ENCODE measurements around the gene NOTCH3.
A peak's percentile ranks its signal among the peaks of the same experiment; 100 is the strongest.

DNA sequence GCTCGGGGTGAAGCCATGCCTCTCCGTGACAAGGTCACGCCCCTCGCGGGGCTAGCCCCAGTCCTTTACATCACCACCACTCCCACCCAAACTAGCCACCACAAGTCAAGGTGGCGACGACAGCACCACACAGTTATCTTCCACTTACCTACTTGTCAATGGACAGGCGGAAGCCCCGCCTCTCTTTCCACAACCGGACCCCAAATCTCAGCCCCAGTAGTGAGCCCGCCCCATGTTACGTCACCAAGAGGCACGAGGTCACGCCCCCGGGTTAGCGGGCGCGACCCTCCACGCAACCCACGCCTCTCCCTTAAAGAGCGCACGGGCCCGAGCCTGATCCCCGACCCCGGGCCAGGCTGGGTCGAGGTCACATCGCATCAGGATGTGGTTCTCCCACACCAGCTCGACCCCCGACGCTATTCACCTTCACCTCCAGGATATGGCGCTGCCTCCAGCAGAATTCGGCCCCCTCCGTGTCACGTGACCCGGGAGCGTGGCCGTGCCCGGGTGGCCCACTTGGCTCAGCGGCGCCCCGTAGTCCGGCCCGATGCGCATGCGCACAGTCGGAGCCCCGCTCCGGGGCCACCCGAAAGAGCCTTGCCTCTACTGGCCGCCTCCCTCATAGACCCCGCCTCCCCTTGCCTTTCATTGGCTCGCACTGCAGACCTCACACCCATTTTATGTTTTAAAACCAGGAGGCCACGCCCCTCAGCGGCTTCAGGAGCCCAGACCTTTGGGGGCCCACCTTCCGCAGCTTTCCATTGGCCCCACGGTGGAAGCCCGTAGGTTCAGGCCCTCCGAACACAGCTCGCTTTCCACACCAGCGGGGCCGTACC is 75.3 kb downstream of the NOTCH3 start:
- TF ChIP-seq POLR2A (IDR thresholded peaks at IDR 0.05): peak in 3 of 4 donors; percentile 10 to 60 (median 32)
- TF ChIP-seq, protein P1, sequence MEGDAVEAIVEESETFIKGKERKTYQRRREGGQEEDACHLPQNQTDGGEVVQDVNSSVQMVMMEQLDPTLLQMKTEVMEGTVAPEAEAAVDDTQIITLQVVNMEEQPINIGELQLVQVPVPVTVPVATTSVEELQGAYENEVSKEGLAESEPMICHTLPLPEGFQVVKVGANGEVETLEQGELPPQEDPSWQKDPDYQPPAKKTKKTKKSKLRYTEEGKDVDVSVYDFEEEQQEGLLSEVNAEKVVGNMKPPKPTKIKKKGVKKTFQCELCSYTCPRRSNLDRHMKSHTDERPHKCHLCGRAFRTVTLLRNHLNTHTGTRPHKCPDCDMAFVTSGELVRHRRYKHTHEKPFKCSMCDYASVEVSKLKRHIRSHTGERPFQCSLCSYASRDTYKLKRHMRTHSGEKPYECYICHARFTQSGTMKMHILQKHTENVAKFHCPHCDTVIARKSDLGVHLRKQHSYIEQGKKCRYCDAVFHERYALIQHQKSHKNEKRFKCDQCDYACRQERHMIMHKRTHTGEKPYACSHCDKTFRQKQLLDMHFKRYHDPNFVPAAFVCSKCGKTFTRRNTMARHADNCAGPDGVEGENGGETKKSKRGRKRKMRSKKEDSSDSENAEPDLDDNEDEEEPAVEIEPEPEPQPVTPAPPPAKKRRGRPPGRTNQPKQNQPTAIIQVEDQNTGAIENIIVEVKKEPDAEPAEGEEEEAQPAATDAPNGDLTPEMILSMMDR (IDR thresholded peaks at IDR 0.05): peak in 4 of 6 experiments; percentile 13 to 46 (median 23)
